ENCODE results near the gene RAB44. TPM values are rescaled to one million over a fixed set of nuclear protein-coding genes. Genes with fewer than 3 reads are reported as not detected.

Gene RAB44
- total RNA-seq, 1 experiment from 2014 or later: 0.11 TPM

- TF ChIP-seq IRF1 (CRISPR knock-in tag; IDR thresholded peaks at IDR 0.05): no peak
- TF ChIP-seq, protein P1, sequence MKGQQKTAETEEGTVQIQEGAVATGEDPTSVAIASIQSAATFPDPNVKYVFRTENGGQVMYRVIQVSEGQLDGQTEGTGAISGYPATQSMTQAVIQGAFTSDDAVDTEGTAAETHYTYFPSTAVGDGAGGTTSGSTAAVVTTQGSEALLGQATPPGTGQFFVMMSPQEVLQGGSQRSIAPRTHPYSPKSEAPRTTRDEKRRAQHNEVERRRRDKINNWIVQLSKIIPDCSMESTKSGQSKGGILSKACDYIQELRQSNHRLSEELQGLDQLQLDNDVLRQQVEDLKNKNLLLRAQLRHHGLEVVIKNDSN (CRISPR knock-in tag; IDR thresholded peaks at IDR 0.05): no peak
- no peak for TF ChIP-seq TCF7 (CRISPR knock-in tag; IDR thresholded peaks at IDR 0.05; ENCODE audit: low read depth)
These were observed 19.0 kb downstream of the RAB44 start (continued) for GRCh38 chr6:36716476-36717093.

DNA sequence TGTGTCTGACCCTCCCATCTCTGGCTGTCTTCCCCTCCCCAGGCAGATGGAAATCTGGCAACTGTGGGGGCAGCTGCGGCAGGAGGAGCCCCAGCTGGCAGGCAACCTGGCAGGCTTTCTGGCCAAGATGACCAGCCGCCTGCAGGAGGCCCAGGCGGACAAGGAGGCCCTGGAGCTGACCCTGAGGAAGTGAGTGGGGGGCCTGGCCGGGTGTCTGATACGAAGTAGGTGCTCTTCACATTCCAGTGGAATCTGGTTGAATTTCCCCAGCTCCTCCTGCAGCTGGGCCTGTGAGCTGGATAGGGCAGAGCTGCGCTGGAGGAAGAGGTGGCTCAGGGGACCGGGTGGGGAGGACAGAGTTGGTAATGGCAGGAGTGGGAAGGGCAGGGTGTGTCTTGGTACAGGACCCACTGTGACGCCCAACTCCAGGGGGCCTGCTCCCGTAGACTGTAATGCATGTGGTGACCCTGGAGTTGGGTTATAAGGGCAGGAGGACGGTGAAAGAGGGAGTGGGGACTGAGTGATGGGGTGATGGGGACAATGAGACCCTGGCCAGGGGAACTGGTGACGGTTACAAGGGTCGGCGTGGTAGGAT is 19.7 kb downstream of the RAB44 start:
- no peaks in the 10 kb centered on the region for H3K27me3 Mint-ChIP-seq (ENCODE audit: low read depth)
- DNase-seq (ENCODE audit: low spot score) (no peak), ATAC-seq (no peak)
- H3K27ac Mint-ChIP-seq: no peak overlapping the region
- no peak overlapping the region for H3K4me3 Mint-ChIP-seq
- H3K9me3 Mint-ChIP-seq: no peaks in the 10 kb centered on the region
- H3K36me3 Mint-ChIP-seq: no peaks in the 10 kb centered on the region
- POLR2A ChIA-PET: no interaction called here
- CTCF ChIA-PET: interaction anchor here (0.5 to 1.5 kb wide), 3 partner anchors 42 to 136 kb away, joined by 3 to 7 read pairs (median 4); no protein-coding TSS in a partner anchor
- H3K4me1 Mint-ChIP-seq: no peaks in the 10 kb centered on the region
- TF ChIP-seq, protein P2, sequence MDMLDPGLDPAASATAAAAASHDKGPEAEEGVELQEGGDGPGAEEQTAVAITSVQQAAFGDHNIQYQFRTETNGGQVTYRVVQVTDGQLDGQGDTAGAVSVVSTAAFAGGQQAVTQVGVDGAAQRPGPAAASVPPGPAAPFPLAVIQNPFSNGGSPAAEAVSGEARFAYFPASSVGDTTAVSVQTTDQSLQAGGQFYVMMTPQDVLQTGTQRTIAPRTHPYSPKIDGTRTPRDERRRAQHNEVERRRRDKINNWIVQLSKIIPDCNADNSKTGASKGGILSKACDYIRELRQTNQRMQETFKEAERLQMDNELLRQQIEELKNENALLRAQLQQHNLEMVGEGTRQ (CRISPR knock-in tag; IDR thresholded peaks at IDR 0.05): no peak
- TF ChIP-seq ZNF281 (CRISPR knock-in tag; IDR thresholded peaks at IDR 0.05) (no peak), SMAD3 (CRISPR knock-in tag; IDR thresholded peaks at IDR 0.05; ENCODE audit: borderline replicate concordance) (no peak), ZNF396 (CRISPR knock-in tag; IDR thresholded peaks at IDR 0.05; ENCODE audit: borderline replicate concordance) (no peak), ATF3 (CRISPR knock-in tag; conservative IDR thresholded peaks at IDR 0.05) (no peak), GRHL2 (CRISPR knock-in tag; IDR thresholded peaks at IDR 0.05; ENCODE audit: insufficient replicate concordance, severe bottlenecking) (no peak), NFATC4 (CRISPR knock-in tag; IDR thresholded peaks at IDR 0.05) (no peak), JAZF1 (CRISPR knock-in tag; IDR thresholded peaks at IDR 0.05) (no peak), NR3C1 (CRISPR knock-in tag; conservative IDR thresholded peaks at IDR 0.05; ENCODE audit: low read depth) (no peak), RORB (CRISPR knock-in tag; IDR thresholded peaks at IDR 0.05) (no peak), ZSCAN18 (CRISPR knock-in tag; IDR thresholded peaks at IDR 0.05) (no peak), ATF1 (CRISPR knock-in tag; IDR thresholded peaks at IDR 0.05) (no peak), GABPB1 (CRISPR knock-in tag; IDR thresholded peaks at IDR 0.05) (no peak), IRF1 (CRISPR knock-in tag; IDR thresholded peaks at IDR 0.05) (no peak), NR2C2 (CRISPR knock-in tag; IDR thresholded peaks at IDR 0.05) (no peak), ELF4 (CRISPR knock-in tag; IDR thresholded peaks at IDR 0.05; ENCODE audit: low read depth) (no peak)
- TF ChIP-seq, protein P3, sequence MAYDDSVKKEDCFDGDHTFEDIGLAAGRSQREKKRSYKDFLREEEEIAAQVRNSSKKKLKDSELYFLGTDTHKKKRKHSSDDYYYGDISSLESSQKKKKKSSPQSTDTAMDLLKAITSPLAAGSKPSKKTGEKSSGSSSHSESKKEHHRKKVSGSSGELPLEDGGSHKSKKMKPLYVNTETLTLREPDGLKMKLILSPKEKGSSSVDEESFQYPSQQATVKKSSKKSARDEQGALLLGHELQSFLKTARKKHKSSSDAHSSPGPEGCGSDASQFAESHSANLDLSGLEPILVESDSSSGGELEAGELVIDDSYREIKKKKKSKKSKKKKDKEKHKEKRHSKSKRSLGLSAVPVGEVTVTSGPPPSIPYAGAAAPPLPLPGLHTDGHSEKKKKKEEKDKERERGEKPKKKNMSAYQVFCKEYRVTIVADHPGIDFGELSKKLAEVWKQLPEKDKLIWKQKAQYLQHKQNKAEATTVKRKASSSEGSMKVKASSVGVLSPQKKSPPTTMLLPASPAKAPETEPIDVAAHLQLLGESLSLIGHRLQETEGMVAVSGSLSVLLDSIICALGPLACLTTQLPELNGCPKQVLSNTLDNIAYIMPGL (CRISPR knock-in tag; IDR thresholded peaks at IDR 0.05): no peak
- TF ChIP-seq, protein P4, sequence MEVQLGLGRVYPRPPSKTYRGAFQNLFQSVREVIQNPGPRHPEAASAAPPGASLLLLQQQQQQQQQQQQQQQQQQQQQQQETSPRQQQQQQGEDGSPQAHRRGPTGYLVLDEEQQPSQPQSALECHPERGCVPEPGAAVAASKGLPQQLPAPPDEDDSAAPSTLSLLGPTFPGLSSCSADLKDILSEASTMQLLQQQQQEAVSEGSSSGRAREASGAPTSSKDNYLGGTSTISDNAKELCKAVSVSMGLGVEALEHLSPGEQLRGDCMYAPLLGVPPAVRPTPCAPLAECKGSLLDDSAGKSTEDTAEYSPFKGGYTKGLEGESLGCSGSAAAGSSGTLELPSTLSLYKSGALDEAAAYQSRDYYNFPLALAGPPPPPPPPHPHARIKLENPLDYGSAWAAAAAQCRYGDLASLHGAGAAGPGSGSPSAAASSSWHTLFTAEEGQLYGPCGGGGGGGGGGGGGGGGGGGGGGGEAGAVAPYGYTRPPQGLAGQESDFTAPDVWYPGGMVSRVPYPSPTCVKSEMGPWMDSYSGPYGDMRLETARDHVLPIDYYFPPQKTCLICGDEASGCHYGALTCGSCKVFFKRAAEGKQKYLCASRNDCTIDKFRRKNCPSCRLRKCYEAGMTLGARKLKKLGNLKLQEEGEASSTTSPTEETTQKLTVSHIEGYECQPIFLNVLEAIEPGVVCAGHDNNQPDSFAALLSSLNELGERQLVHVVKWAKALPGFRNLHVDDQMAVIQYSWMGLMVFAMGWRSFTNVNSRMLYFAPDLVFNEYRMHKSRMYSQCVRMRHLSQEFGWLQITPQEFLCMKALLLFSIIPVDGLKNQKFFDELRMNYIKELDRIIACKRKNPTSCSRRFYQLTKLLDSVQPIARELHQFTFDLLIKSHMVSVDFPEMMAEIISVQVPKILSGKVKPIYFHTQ (CRISPR knock-in tag; IDR thresholded peaks at IDR 0.05): no peak

All from WTC11 (cell line).